GM19043 (cell line): ENCODE data around the gene ITPR2.

Source experiments
- ATAC-seq: cut with Tn5 transposase; IDR thresholded peaks from one replicate; pipeline ENCODE4 v1.9.1; 2021; ENCODE audit warnings: low read depth; ENCODE audit not compliant: unreplicated experiment

ITPR2 gene

DNA sequence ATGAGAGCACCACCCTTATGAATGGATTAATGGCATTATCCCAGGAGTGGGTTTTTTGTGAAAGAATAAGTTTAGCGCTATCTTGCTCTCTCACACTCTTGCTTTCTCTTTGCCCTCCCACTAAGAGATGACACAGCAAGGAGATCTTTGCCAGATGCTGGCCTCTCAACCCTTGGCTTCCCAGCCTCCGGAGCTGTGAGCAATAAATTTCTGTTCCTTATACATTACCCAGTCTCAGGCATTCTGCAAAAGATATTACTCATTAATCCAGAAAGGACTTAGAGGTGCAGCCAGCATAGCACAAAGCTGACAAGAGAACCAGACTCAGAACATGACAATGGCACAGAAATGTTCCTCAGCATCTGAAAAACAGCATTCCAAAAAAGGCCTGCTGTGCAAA is 190.6 kb downstream of the ITPR2 start:
- ATAC-seq: no peak

DNA sequence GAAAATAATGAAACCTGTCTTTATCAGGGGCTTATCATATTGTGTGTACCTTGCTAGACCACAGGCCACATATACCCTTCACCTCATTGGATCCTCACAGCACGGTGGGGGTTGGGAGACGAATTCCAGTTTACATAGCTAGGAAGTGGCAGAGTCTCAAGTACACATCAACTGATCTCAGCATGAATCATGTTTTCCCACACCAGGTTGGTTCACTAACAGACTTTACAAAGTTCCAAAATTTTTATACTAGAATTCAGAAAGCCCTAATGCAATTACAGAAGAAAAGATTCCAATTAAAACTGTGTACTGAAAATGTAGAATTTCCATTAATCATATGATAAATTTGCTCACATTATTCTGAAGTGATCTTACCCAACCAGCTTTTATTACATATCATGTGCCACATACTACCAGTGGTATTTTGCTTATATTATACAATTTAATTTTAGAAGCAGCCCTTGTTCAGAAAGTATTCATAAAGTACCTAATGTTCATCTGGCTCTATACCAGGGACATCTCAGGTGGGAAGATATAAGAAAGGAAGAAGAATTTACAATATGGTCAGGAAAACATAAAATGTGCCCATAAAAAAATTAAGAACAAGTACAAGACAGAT is 196.2 kb downstream of the ITPR2 start:
- ATAC-seq: no peak

DNA sequence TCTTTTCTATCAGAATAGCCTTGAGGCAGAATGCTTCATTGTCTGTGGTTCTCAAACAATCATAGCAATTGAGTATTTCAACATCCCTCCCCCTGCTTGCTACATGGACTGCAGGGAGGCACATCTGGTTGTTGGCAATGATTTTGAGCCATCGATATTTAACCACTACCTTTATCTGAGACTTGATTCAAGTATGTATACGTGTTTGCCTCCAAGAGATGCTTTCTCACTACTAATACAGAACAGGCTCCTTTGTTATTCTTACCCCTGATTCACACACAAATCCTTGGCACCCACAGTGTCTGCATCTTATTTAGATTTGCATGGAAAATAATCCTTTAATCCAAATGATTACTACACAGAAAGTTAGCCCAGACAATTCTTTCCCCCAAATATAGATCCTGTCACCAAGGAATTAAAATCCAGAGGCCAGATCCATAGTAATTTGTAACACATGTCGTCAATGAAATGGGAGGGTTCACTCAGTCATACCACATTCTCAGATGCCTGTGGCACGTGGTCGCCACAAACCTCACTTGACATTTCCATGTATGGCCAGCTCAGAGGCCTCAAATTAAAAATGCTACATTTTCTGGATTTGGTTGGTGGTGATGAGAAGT is 199.3 kb downstream of the ITPR2 start:
- no peak for ATAC-seq

DNA sequence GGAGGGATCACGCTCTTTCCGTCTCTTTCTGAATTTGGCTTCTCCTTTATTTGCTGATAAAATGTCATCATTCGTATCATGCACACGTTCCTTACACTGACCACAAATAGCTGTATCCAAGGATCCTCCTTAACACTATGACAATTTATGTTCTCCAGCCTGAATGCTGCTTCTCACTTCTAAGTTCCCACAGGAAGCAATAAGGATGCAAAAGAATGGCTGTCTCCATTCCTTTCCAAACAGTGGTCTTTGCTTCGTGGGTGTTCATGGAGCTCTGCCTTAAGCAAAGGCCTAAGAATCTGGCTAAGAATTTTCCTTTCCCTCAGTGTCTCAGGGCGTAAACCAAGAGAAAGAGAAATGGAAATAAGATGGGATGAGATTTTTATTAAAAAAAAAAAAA is 200.2 kb downstream of the ITPR2 start:
- ATAC-seq: no peak

DNA sequence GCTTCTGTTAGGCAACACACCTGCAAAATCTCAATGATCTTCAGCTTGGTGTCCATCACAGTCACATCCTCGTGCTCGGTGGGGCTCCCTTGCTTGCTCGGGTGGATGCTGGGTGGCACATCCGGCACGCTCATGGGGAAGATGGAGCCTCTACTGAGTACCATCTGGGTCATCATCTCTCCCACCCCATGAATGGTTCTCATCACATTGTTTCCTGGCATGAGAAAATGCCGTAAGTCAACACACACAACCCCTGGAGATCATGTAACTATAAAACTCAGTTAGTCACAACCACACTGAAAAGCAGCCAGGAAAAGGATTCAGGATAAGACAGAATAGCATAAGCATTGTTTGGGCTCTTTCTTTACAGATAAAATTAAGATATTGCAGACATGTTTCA is 201.1 kb downstream of the ITPR2 start:
- ATAC-seq: no peak

DNA sequence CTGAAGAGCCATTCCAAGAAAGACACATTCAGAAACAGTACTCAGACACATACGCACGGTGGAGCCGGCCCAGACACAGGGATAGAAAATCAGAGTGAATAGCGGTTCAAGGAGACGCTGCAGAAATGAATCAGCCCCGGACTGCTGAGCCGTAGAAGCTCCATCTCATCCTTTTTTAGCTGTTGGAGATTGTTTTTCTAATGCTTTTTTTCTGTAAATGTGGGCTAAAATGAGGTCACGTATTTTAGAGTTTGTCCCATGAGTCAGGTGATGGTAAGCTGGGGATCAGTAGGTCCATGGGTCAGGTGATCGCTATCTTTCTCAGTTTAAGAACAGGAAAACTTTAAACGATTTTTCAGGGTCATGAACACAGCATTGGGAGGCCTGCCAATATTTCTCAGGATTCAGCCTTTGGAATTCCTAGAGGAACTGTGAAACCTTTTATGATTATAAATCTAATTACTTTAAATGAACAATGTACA is 202.4 kb downstream of the ITPR2 start:
- ATAC-seq: no peak

DNA sequence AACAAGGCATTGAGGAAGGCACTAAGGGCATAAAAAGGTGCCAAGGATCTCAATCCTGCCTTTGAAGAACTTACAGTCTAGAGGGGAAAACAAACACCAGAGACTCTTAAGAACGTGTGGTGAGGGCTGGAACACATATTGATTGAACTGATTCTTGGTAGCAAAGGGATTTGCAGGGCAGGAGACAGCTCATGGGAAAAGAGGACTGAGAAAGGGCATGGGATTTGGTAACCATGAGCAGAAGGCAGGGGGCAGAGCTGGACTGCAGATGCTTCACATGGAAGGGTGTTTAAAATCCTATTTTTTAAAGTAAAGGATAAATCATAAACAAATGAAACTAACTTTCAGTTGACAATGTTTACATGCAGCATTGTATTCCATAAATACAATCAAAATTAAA is 203.1 kb downstream of the ITPR2 start:
- ATAC-seq: no peak

DNA sequence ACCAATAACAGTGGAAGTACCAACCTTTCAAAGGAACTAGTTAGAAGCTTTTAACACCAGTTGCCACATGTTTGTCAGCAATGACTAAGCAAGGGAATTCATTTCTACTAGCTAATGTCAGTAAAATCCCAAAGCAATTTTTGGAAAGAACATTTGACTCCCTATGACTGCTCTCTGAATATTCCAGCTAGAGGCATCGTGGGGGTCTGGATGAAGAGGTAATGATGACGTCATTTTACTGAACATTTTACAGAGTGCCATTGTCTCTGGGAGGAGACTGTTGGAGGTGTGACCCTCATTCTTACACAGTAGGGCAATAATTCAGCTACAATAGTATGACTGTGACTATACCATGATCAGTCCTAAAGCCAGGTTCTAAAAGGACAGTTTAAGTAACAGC is 204.8 kb downstream of the ITPR2 start:
- ATAC-seq: no peak

DNA sequence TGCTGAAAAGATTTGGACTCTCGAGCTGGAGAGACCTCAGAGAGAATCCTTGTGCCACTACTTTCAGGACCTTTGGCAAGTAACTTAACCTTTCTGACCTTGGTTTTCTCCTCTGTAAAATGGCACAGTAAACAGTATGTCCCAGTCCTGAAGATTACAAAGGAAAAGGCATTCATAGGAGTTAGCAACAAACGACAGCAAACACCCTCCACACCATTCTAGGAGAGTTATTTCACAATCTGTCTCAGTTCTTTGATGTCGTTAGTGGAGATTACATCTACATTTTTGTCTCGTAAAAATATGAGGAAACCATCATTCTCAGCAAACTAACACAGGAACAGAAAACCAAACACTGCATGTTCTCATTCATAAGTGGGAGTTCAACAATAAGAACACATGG is 205.7 kb downstream of the ITPR2 start:
- no peak for ATAC-seq

DNA sequence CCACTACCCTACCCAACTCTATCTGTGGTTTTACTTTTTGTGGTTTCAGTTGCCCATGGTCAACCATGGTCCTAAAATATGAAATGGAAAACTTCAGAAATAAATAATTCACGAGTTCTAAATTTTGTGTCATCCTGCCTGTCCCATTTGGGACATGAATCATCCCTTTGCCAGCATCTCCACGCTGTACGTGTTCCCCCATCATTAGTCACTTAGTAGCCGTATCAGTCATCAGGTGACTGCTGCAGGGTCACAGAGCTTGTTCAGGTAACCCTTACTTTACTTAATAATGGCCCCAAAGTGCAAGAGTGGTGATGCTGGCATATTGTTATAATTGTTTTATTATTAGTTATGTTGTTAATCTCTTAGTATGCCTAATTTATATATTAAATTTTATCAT is 209.9 kb downstream of the ITPR2 start:
- ATAC-seq: no peak

DNA sequence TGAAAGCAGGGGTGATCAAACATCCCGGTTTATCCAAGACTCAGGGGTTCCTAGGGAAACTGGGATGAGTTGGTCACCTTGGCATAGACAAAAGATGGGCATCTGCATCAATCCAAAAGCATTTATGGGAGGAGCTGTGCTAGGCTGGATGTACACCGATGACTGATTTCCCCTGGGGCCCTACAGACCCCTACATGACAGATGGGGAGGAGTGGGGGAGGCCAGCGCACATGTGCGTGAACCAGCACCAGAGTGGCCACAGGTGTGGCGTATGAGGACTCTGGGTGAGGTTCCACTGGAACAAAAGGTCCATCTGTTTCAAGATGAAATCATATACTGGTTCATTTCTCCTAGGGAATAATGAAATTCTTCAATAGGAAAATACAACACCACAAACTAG is 210.4 kb downstream of the ITPR2 start:
- ATAC-seq: no peak

DNA sequence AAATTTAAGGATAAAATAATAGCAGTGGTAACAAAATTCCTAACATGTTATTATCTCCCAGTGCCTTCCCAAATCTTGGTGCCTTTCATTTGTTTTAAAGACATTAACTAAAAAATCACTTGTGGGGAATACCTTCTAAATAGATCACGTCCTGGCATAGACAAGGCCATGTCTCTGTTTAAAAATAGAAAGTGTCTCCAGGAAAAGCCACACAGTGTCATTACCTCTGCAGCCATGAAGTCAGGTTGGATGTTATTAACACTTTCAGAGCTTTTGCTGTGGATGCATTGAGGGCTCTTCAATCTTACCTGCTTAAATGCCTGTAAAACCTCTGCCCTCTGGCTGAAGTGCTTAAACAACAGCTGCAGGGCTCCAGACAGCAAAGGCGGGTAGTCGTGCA is 211.1 kb downstream of the ITPR2 start:
- ATAC-seq: no peak

DNA sequence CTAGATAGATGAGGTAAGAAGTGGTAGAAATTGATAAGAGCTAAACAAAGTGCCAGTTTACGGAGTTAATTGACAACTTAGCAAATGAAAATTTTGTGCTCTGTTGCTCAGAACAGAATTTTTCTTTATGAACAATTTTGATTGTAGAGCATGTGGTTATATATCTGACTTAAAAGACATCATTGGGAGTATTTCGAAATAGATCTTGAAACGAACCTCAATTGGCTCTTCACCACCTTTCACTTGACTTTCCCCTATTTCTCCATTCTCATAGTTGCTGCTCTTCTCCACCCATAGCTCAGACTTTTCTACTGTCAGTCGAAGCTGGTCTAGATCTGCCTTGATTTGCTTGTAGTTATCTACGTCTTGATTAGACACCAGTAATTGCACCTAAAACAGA is 212.1 kb downstream of the ITPR2 start:
- ATAC-seq: no peak

DNA sequence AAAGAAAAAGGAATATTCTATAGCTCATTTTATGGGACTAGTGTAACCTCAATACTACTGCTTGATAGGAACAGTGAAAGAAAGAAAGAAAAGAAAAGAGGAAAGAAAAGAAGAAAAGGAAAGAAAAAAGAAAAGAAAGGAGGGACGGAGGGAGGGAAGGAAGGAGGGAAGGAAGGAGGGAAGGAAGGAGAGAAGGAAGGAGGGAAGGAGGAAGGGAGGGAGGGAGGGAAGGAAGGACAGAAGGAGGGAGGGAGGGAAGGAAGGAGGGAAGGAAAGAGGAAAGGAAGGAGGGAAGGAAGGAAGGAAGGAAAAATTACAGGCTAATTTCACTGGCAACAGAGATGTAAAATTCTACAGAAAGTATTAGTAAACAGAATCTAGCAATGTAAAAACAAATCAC is 215.5 kb downstream of the ITPR2 start:
- ATAC-seq: no peak

DNA sequence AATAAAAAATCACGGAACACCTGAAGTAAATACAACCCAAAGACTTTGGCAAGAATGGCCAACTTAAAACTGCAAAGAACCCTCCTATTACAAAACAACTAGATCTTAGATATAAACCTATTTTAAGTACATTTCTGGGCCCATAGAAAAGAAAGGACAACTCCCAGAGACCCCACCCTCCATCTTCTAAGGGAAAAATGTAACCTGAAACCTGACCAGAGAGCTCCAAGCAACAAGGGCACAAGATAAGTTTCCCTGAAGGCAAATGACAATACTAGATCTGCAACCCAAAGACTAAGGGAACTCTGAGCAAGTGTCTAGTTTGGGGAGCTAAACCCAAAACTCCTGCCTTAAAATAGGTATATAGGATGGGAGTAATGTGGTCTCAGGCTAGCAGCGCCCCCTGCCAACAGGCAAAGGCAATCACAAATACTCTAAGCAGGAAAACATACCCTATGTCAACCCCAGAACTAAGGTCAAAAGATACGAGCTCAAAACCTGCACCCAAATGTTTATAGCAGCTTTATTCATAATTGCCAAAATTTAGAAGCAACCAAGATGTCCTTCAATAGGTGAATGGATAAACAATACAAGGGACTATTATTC is 218.9 kb downstream of the ITPR2 start:
- no peak for ATAC-seq

DNA sequence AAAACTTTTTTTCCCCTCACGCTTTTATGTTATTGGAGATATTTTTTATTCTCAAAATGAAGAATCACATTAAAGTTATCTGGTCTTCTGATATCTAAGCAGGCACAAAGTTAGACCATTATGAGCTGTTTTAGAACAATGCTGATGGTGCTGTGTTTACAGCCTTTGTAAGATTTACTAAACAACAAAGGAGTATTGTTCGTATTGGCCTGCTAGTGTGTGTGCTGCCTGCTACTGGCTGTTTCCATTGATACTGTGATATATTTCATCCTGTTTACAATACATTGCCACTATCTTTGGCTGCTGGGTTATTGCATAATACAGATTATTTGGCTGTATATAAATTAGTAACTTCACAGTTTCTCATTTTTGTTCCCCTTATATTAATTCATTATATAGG is 220.8 kb downstream of the ITPR2 start:
- ATAC-seq: no peak

DNA sequence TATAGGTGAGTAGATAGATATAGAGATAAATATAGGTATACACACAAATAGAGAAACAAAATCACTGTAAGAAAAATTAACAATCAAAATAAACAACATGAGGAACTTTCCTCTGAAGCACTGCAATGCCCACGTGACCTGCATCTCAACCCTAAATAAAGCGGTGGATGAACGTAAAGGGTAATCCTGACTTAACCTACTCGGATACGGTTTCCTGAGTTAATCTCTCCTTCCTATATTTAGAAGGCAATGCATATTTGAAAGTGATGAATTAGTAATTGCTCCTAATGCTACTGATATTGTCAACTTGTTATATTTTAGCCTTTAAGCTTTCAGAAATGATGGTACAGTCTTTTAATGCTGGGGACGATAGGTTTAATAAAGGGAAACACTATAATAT is 221.4 kb downstream of the ITPR2 start:
- ATAC-seq: no peak

DNA sequence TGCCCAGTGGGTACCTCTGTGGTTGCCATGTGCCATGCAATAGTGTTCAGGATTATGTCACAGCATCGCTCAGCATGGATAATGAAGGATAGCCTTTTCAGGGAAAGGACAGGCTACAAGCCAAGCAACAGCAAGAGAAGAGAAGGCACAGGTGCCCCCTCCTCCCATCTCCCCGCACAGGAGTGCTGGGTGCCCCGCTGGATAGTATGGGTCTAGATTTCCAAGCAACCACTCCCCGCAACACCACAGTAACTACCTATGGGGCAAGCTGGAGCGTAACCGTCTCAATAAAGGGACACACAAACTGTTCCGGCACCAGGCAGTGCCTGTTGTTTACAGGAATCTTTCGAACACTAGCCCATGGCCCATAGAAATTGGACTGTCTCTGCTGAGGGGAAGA is 222.2 kb downstream of the ITPR2 start:
- ATAC-seq: no peak

DNA sequence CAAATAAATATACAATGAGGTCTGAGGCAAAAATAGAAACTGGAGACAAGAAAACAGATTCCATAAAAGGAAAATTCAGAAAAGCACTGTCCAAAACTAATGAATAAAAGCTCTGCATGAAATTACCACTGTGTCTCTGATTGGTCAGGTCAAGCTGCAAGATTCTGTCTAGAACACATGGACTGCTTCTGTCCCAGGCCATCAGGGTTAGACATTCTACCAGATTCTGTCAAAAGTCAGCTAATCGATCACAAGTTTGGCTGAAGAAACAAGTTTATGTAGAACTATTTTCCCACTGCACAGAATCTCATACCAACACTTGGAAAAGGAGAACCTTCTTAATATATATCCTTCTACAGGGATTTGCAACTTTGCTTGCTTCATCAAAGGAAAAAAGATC is 223.0 kb downstream of the ITPR2 start:
- ATAC-seq: no peak

DNA sequence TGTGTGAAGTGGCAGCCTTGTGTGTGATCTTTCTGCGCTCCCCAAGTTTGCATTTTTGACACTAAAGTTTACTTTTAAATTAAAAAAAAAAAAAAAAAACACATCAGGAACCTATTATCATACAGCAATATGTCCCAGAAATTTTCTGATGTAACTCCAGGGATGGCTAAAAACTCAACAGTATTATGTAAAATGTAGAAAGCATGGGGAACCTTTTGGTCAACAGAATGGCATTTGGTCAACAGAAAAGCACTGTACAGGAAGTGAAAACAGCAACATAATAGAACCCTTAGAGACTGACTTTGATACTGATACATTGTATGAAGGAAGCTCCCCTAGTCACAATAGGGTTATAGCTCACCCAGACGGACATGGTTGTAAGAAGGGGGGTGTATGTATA is 224.3 kb downstream of the ITPR2 start:
- ATAC-seq: no peak

DNA sequence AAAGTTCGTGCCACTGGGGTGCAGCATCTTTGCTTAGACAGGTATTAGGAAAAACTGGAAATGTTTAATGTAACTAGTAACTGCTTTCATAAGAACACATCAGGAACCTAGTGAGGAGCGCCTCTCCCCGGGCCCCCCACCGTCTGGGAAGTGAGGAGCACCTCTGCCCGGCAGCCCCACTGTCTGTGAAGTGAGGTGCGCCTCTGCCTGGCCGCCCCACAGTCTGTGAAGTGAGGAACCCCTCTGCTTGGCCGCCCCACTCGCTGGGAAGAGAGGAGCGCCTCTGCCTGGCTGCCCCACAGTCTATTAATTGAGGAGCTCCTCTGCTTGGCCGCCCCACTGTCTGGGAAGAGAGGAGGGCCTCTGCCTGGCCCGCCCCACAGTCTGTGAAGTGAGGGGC is 224.7 kb downstream of the ITPR2 start:
- no peak for ATAC-seq

DNA sequence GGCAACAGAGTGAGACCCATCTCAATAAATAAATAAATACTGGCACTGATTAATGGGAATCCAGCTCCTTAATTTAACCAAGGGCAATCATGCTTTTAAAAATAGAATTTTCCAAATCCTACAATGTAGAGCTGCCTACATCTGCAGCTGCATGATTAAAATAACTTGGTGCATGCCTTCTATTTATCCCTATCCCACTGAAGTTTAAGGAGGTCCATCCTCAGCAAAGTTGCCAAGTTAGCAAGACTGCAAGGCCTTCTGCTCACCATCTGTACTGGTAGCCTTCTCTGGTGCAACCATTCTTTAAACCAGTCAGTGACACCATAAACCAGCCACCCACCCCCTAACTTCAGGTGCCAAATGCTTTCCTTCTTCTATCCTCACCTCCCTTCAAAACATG is 226.1 kb downstream of the ITPR2 start:
- no peak for ATAC-seq
